GM23248 (cell line): ENCODE results near the gene DDX31. TPM values are rescaled to one million over a fixed set of nuclear protein-coding genes. Genes with fewer than 3 reads are reported as not detected.

Experiments
- DNase-seq: peaks from one replicate; pipeline ENCODE4 v3.0.0-alpha.2; 2015
- H2AFZ ChIP-seq: fragments of 200-600 bp; sonication (generic); 2 replicates; pipeline ENCODE4 v1.6.1; 2016; ENCODE audit warnings: antibody characterized with exemption
- H3F3A ChIP-seq: fragments of 200-600 bp; sonication (generic); 2 replicates; pipeline ENCODE4 v1.6.1; 2016; ENCODE audit warnings: mild to moderate bottlenecking, antibody characterized with exemption, mixed run types; ENCODE audit not compliant: insufficient read depth
- H3K27ac ChIP-seq: fragments of 200-600 bp; sonication (generic); 2 replicates; pipeline ENCODE4 v1.5.1; 2016; ENCODE audit warnings: mild to moderate bottlenecking
- H3K27me3 ChIP-seq: fragments of 200-600 bp; sonication (generic); replicated peaks from 2 replicates; pipeline ENCODE4 v1.6.1; 2016; ENCODE audit warnings: mild to moderate bottlenecking; ENCODE audit not compliant: insufficient read depth
- H3K36me3 ChIP-seq: fragments of 200-600 bp; sonication (generic); 2 replicates; pipeline ENCODE4 v1.6.1; 2016; ENCODE audit warnings: low read depth, mild to moderate bottlenecking
- H3K4me1 ChIP-seq: fragments of 200-600 bp; sonication (generic); 2 replicates; pipeline ENCODE4 v1.6.1; 2016; ENCODE audit warnings: mild to moderate bottlenecking; ENCODE audit not compliant: insufficient read depth
- H3K4me2 ChIP-seq: fragments of 200-600 bp; sonication (generic); one replicate; pipeline ENCODE4 v1.6.1; 2016; ENCODE audit warnings: mild to moderate bottlenecking; ENCODE audit not compliant: unreplicated experiment
- H3K4me3 ChIP-seq: fragments of 200-600 bp; sonication (generic); 2 replicates; pipeline ENCODE4 v1.5.1; 2016; ENCODE audit warnings: mild to moderate bottlenecking
- H3K79me2 ChIP-seq: fragments of 200-600 bp; sonication (generic); 2 replicates; pipeline ENCODE4 v1.6.1; 2016; ENCODE audit warnings: mild to moderate bottlenecking; ENCODE audit not compliant: insufficient read depth
- H3K9ac ChIP-seq: fragments of 200-600 bp; sonication (generic); 2 replicates; pipeline ENCODE4 v1.6.1; 2016; ENCODE audit warnings: mild to moderate bottlenecking
- H3K9me2 ChIP-seq: fragments of 200-600 bp; sonication (generic); 2 replicates; pipeline ENCODE4 v1.6.1; 2016; ENCODE audit warnings: mixed run types, mild to moderate bottlenecking, moderate library complexity; ENCODE audit not compliant: insufficient read depth
- H3K9me3 ChIP-seq: fragments of 200-600 bp; sonication (generic); one replicate; pipeline ENCODE4 v1.6.1; 2017; ENCODE audit warnings: low read depth
- H4K20me1 ChIP-seq: fragments of 200-600 bp; sonication (generic); 2 replicates; pipeline ENCODE4 v1.6.0; 2016; ENCODE audit not compliant: insufficient read depth
- EZH2 ChIP-seq: fragments of 200-600 bp; sonication (generic); IDR thresholded peaks from 2 replicates; pipeline ENCODE4 v1.6.1; 2018; ENCODE audit warnings: antibody characterized with exemption, mild to moderate bottlenecking; ENCODE audit not compliant: insufficient read depth, poor library complexity, severe bottlenecking
- EZH2phosphoT487 ChIP-seq: fragments of 200-600 bp; sonication (generic); IDR thresholded peaks from 2 replicates; pipeline ENCODE4 v1.6.1; 2018; ENCODE audit warnings: antibody characterized with exemption, moderate library complexity, mild to moderate bottlenecking, low read depth; ENCODE audit not compliant: insufficient read depth
- WGBS, 2 experiments: methylation state at CpG; one replicate each; pipeline ENCODE4 v1.1.6; 2015 to 2017; ENCODE audit warnings: low lambda C conversion rate in 2 of 2, low coverage in 1 of 2; ENCODE audit errors: missing lambda C conversion rate in 2 of 2; 5-methylcytosine and 5-hydroxymethylcytosine counted together
- in situ Hi-C: fragments of 300-500 bp; cut with MboI; formaldehyde crosslinking; loops from 2 replicates; pipeline ENCODE4 v1.15.0; 2020
- polyA plus RNA-seq: library from polyadenylated mRNA; unstranded; fragments of >200 nt; fragmentation: Nextera tagmentation; extraction: Ambion mirVana; gene quantifications from 2 replicates; pipeline ENCODE4 v1.2.1, GENCODE V29; 2016
- total RNA-seq: library from RNA; depleted of rRNA; stranded (reverse); fragments of >200 nt; shearing (Covaris generic); gene quantifications from 2 replicates; pipeline ENCODE4 v1.2.3, GENCODE V29; 2014

DDX31 gene
- total and polyA plus RNA-seq, 2 experiments from 2014 or later = 8.2 to 11.0 TPM

DNA sequence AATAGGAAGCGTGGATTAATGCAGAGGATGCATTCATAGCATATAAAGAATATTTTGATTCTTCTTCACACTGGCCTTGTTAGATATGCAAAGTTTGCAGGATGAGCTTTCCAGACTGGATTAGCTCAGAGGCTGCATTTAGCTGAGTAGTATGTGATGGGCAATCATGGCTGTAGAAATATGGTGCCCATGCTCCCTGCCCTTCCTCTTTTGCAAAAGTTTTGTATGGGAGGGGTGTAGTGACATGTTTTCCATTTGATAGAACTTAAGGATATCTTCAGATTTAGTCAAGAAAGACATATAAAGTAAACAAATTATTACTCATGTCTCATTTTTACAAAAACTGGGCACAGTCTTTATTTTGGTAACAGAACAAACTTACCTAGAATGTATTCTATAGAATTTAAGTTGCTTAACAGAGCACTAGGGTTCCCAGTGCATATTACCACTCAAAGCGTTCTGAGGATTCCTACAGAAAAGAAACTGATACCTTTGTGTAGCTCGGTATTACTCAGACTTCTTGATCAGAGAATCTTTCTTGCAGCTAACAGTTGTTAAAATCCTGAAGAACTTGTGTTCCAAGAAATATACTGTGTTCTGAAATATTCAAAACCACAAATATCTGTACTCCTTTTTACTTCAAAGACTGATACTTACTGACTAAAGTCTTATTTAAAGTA is 10.3 kb upstream of the DDX31 start:
- no peak overlapping the region for H3K4me2 ChIP-seq
- no peak overlapping the region for H3K27ac ChIP-seq
- DNase-seq = no peak
- H3K27me3 ChIP-seq = no peaks in the 10 kb centered on the region
- H3K36me3 ChIP-seq = peaks cover 34% of the 10 kb centered on the region; the same call in 1 of the 2 replicates
- H3F3A ChIP-seq = no peaks in the 10 kb centered on the region
- H3K4me3 ChIP-seq = no peak overlapping the region
- peaks cover 7% of the 10 kb centered on the region; the same call in 1 of the 2 replicates for H3K4me1 ChIP-seq
- H4K20me1 ChIP-seq = peaks cover 28% of the 10 kb centered on the region; the same call in 1 of the 2 replicates
- WGBS, 2 experiments = 83 to 86% methylated on average over 3 of the region's 3 CpGs
- no peaks in the 10 kb centered on the region for H3K9me3 ChIP-seq
- TF ChIP-seq EZH2phosphoT487 = no peak
- no peak for TF ChIP-seq EZH2
- H3K9me2 ChIP-seq = no peaks in the 10 kb centered on the region
- H3K9ac ChIP-seq = no peak overlapping the region
- in situ Hi-C loops = no loop called here
- H3K79me2 ChIP-seq = peaks cover 100% of the 10 kb centered on the region
- H2AFZ ChIP-seq = no peak overlapping the region

DNA sequence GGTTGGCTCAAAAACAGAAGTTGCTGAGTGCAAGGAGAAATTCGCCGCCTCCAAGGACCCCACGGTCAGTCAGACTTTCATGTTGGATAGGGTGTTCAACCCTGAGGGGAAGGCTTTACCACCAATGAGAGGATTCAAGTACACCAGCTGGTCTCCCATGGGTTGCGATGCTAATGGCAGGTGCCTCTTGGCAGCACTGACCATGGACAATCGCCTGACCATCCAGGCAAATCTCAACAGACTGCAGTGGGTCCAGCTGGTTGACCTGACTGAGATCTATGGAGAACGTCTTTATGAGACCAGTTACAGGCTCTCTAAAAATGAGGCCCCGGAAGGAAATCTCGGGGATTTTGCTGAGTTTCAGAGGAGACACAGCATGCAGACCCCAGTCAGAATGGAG is 8.2 kb upstream of the DDX31 start:
- no peak for TF ChIP-seq EZH2
- TF ChIP-seq EZH2phosphoT487 = no peak
- Histone ChIP-seq H3K79me2 (peaks cover 100% of the 10 kb centered on the region), H3K27me3 (no peaks in the 10 kb centered on the region), H3F3A (peaks cover 15% of the 10 kb centered on the region), H3K27ac (no peak overlapping the region), H3K9ac (no peak overlapping the region), H3K4me3 (no peak overlapping the region), H3K4me2 (no peak overlapping the region), H3K36me3 (peaks cover 25% of the 10 kb centered on the region; the same call in 1 of the 2 replicates), H3K4me1 (peaks cover 20% of the 10 kb centered on the region), H2AFZ (no peak overlapping the region), H3K9me2 (no peaks in the 10 kb centered on the region), H3K9me3 (no peaks in the 10 kb centered on the region), H4K20me1 (peaks cover 39% of the 10 kb centered on the region; the same call in 1 of the 2 replicates)
- WGBS, 2 experiments = 92 to 95% methylated on average over 8 of the region's 8 CpGs
- in situ Hi-C loops = no loop called here
- no peak for DNase-seq

DNA sequence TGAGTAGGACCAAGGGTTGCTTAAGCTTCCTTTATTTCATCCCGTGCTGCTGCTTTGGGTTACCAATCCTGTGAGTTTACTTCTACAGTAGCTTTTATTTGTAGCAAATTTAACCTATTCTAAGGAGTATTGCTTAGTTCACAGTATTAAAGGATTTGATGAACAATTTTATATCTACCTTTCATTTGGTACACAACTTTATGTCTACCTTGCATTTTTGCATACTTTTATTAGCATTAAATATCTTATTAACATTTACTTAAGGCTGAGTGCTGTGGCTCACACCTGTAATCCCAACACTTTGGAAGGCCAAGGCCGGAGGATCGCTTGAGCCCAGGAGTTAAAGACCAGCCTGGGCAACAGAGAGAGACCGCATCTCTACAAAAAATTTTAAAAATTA is 4.7 kb upstream of the DDX31 start:
- DNase-seq = no peak
- Histone ChIP-seq H3K4me3 (no peak overlapping the region), H3K79me2 (peaks cover 92% of the 10 kb centered on the region), H3K4me2 (no peak overlapping the region), H3K27me3 (no peaks in the 10 kb centered on the region), H2AFZ (no peak overlapping the region), H3K9me3 (no peaks in the 10 kb centered on the region), H3F3A (peaks cover 31% of the 10 kb centered on the region), H3K4me1 (peaks cover 29% of the 10 kb centered on the region), H3K9ac (no peak overlapping the region), H3K9me2 (no peaks in the 10 kb centered on the region), H3K36me3 (peaks cover 10% of the 10 kb centered on the region; the same call in 1 of the 2 replicates), H3K27ac (no peak overlapping the region), H4K20me1 (peaks cover 28% of the 10 kb centered on the region; the same call in 1 of the 2 replicates)
- 68 to 74% methylated on average over 4 of the region's 4 CpGs for WGBS, 2 experiments
- TF ChIP-seq EZH2 (no peak), EZH2phosphoT487 (no peak)
- in situ Hi-C loops = no loop called here

DNA sequence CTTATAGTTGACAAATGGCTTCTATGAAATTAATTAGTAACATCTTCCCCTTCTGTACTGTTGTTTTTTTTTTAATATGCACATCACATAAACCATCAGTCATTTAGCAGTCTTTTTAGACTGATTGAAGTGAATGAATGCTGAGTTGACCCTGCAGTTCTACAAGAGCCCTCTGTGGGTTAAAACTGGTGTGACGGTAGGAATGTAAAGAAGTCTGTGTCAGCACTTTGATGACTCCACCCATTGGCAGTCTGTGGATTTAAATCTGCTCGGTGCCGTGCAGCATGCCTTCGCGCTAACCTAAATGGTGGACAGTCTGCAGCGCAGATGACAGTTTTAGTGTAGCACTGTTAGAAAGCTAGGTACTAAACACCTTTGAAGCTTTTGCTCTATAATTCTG is 3.6 kb upstream of the DDX31 start:
- TF ChIP-seq EZH2phosphoT487 (no peak), EZH2 (no peak)
- no peak overlapping the region for H2AFZ ChIP-seq
- 17 to 18% methylated on average over 6 of the region's 6 CpGs for WGBS, 2 experiments
- H3K27me3 ChIP-seq = no peaks in the 10 kb centered on the region
- H3K79me2 ChIP-seq = peaks cover 87% of the 10 kb centered on the region
- H3K9me3 ChIP-seq = no peaks in the 10 kb centered on the region
- no peak overlapping the region; the same call in 1 of the 2 replicates for H3K9ac ChIP-seq
- peaks cover 27% of the 10 kb centered on the region; the same call in 1 of the 2 replicates for H4K20me1 ChIP-seq
- H3F3A ChIP-seq = peaks cover 31% of the 10 kb centered on the region
- H3K27ac ChIP-seq = peak overlapping the region; percentile 9; the same call in 1 of the 2 replicates
- DNase-seq = peak; percentile 82
- in situ Hi-C loops = no loop called here
- no peaks in the 10 kb centered on the region for H3K9me2 ChIP-seq
- no peaks in the 10 kb centered on the region for H3K36me3 ChIP-seq
- H3K4me1 ChIP-seq = peaks cover 29% of the 10 kb centered on the region
- peak overlapping the region; percentile 81 for H3K4me2 ChIP-seq
- peak overlapping the region; percentile 54 for H3K4me3 ChIP-seq
